ENCODE data around the gene DLX4. TPM values are rescaled to one million over a fixed set of nuclear protein-coding genes. Genes with fewer than 3 reads are reported as not detected.

Gene DLX4
- total and polyA plus RNA-seq, 2 donors (not counting 3 experiments of a cell fraction or from before 2014, with no cell fraction given) = not detected

- TF ChIP-seq JUN (IDR thresholded peaks at IDR 0.05; ENCODE audit: borderline replicate concordance, insufficient read depth, insufficient read length, low read depth) = no peak
- TF ChIP-seq EZH2 (IDR thresholded peaks at IDR 0.05; ENCODE audit: borderline replicate concordance, low read depth, low read length, severe bottlenecking) = no peak
- TF ChIP-seq GATA2 (IDR thresholded peaks at IDR 0.05; ENCODE audit: insufficient read depth, insufficient read length, low read depth, low read length) = no peak
- no peak for TF ChIP-seq FOS (IDR thresholded peaks at IDR 0.05; ENCODE audit: borderline replicate concordance, insufficient read depth, low read length)
- no peak for TF ChIP-seq MAX (IDR thresholded peaks at IDR 0.05; ENCODE audit: insufficient read depth, insufficient read length)
- no peak for TF ChIP-seq MYC (IDR thresholded peaks at IDR 0.05; ENCODE audit: low read depth, low read length)
- no peak for TF ChIP-seq POLR2AphosphoS5 (IDR thresholded peaks at IDR 0.05; ENCODE audit: insufficient read depth, low read depth, low read length)
- TF ChIP-seq CTCF (IDR thresholded peaks at IDR 0.05; ENCODE audit: extremely low read depth in 1 of 2, insufficient read depth in 1 of 2, low read depth in 1 of 2, low read length in 2 of 2) = no peak
- no peak for TF ChIP-seq POLR2A (IDR thresholded peaks at IDR 0.05; ENCODE audit: low read depth, low read length)
- intact Hi-C loops (cut with micrococcal nuclease) (no loop called here), dilution Hi-C loops (cut with MboI; ENCODE audit: extremely low pct_ligation_motif_present, low sequenced_read_pairs) (no loop called here)
- Histone ChIP-seq H3K9me1 (replicated peaks; ENCODE audit: control insufficient read depth, extremely low read depth, insufficient read depth, low read length) (no peaks in the 10 kb centered on the region), H3K36me3 (ENCODE audit: control insufficient read depth in 2 of 2, extremely low read depth in 1 of 2, insufficient read depth in 2 of 2, low read length in 2 of 2) (no peaks in the 10 kb centered on the region), H3K4me1 (ENCODE audit: control insufficient read depth, extremely low read depth, insufficient read depth, low read length) (no peaks in the 10 kb centered on the region), H3K27ac (ENCODE audit: insufficient read depth, low read depth, low read length) (no peak overlapping the region), H2AFZ (ENCODE audit: low read depth, low read length) (no peak overlapping the region), H3K27me3 (ENCODE audit: control insufficient read depth in 2 of 2, insufficient read depth in 2 of 2, low read length in 2 of 2) (peaks cover 0 to 3% of the 10 kb centered on the region in 2 experiments), H3K79me2 (ENCODE audit: control insufficient read depth, insufficient read depth, low read length) (no peaks in the 10 kb centered on the region), H3K4me3 (replicated peaks in 1 of 3; ENCODE audit: insufficient read depth in 1 of 3, low read depth in 1 of 3, low read length in 3 of 3) (no peak overlapping the region), H4K20me1 (replicated peaks; ENCODE audit: control insufficient read depth, extremely low read depth, insufficient read depth, low read length) (no peaks in the 10 kb centered on the region), H3K9me3 (replicated peaks; ENCODE audit: control insufficient read depth, insufficient read depth, low read length) (no peaks in the 10 kb centered on the region), H3K4me2 (ENCODE audit: insufficient read depth, low read length) (no peak overlapping the region), H3K9ac (replicated peaks; ENCODE audit: extremely low read depth, insufficient read depth, low read length) (no peak overlapping the region)
- DNase-seq (ENCODE audit: low read depth, low spot score) (no peak), FAIRE-seq (no peak)
- CTCF ChIA-PET = interaction anchor here (1.9 kb wide), 1 partner anchor 28 kb away, joined by 5 read pairs; no protein-coding TSS in a partner anchor
- BruUV-seq (replicated peaks) = no TSS peak
- POLR2A ChIA-PET = no interaction called here
Measured at GRCh38 chr17:49924589-49924988, 44.4 kb upstream of the DLX4 start.

All from endothelial cell of umbilical vein (primary cell).